SH-SY5Y (cell line): ENCODE results near the gene DNAH1.

Experiments used
- GATA2 ChIP-seq: IDR thresholded peaks from 2 replicates; pipeline ENCODE4 v1.6.1; 2011; ENCODE audit warnings: mild to moderate bottlenecking, low read depth, low read length
- GATA3 ChIP-seq: IDR thresholded peaks from 2 replicates; pipeline ENCODE4 v1.6.1; 2011; ENCODE audit warnings: low read depth, mild to moderate bottlenecking, low read length, moderate library complexity

DNA sequence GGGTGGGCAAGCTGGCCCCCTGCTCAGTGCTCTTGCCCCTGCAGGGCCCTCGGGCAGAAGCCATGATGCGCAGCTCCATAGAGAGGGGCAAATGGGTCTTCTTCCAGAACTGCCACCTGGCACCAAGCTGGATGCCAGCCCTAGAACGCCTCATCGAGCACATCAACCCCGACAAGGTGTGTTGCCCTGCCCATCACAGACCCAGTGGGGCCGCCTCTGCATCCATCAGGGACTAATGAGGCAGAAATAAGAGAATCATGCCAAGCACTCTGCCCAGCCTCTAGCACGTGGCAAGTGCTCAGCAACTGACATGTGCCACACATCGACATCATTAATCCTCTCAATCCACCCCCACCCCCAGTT, 79.4 kb downstream of the DNAH1 start:
- no peak for TF ChIP-seq GATA2
- TF ChIP-seq GATA3 = no peak
